Pancreas (tissue), 10 donors: ENCODE data around the gene DUSP11. TPM values are rescaled to one million over a fixed set of nuclear protein-coding genes. Genes with fewer than 3 reads are reported as not detected.
A peak's percentile ranks its signal among the peaks of the same experiment; 100 is the strongest.
"Not testable (repeated sequence)": the region's sequence is repeated elsewhere in the genome, so short reads cannot be mapped to it uniquely, and the experiment has no call there.

Experiments used
- ATAC-seq, 4 donors: fragments of 200-7000 bp; cut with Tn5 transposase; one replicate each; pipeline versions ENCODE4 v1.8.0 to v1.9.1; 2020; ENCODE audit warnings: mild to moderate bottlenecking in 4 of 4, moderate library complexity in 4 of 4
- DNase-seq, 6 donors: peaks; one replicate each; pipeline ENCODE4 v3.0.0-alpha.2; 2020
- FAIRE-seq: peaks from 2 replicates; lab custom pipeline; 2012; peaks lifted over from hg19 to GRCh38; lab: Jason Lieb, UNC
- H3K27ac ChIP-seq, 4 donors: fragments of 200-600 bp; sonication (generic); 1 replicate in 3 of 4; 2 replicates in 1 of 4; pipeline versions ENCODE4 v1.5.0 to v1.8.0; 2020
- H3K27me3 ChIP-seq, 4 donors: fragments of 200-600 bp; one replicate each; pipeline ENCODE4 v1.8.0; 2021
- H3K36me3 ChIP-seq, 3 donors: fragments of 200-600 bp; sonication (generic) in 1 of 3; one replicate each; pipeline versions ENCODE4 v1.5.0 to v1.8.0; 2020 to 2021
- H3K4me1 ChIP-seq, 3 donors: fragments of 200-600 bp; one replicate each; pipeline ENCODE4 v1.8.0; 2021
- H3K4me3 ChIP-seq, 4 donors: fragments of 200-600 bp; sonication (generic) in 2 of 4; one replicate each; pipeline versions ENCODE4 v1.5.0 to v1.8.0; 2020 to 2021
- H3K9me3 ChIP-seq, 4 donors: fragments of 200-600 bp; one replicate each; pipeline ENCODE4 v1.8.0; 2021
- WGBS, 2 donors: extraction: QIAGEN DNeasy Blood & Tissue Kit; methylation state at CpG; one replicate each; pipeline ENCODE4 v1.1.7; 2013; 5-methylcytosine and 5-hydroxymethylcytosine counted together
- intact Hi-C, 3 donors: fragments of 100-400 bp; cut with DNase I; formaldehyde crosslinking; loops; one replicate each; pipeline versions ENCODE4 v1.11.1 to v1.14.2; 2022
- polyA plus RNA-seq, 2 donors: library from polyadenylated mRNA; stranded (reverse); fragments of 200-250 nt; gene quantifications; one replicate each; pipeline ENCODE4 v1.2.3, GENCODE V29; 2013
- total RNA-seq, 6 donors: library from RNA; stranded (reverse); fragmentation: NEBNext Ultra II Directional in 4 of 6; extraction: Animal tissue kit (Norgen Biotek cat#: 25700) in 4 of 6; gene quantifications; one replicate each; pipeline versions ENCODE4 v1.2.1 to v1.2.4, GENCODE V29; 2021 to 2023
- TF ChIP-seq, protein P1 (sequence below), 4 donors: fragments of 200-600 bp; sonication (generic) in 3 of 4; IDR thresholded peaks; one replicate each; pipeline versions ENCODE4 v1.5.0 to v1.8.0; 2021; ENCODE audit warnings: antibody characterized with exemption in 4 of 4
- donor health status: healthy with polysubstance abuse.
- donor health status: DM: no; HTN: no; CAD: no; lungs with moderate emphysema.
- donor health status: DM: no; HTN: no; CAD: no.
- donor health status: control.
- donor health status: control.
- donor health status: Bipolar disorder and iron deficiency.
- donor health status: DM: yes; HTN: yes; CAD: no.
- donor health status: DM: no; HTN: no; CAD: no.
- donor health status: DM: no; HTN: no; CAD: no.
- donor health status: DM: yes; HTN: yes; CAD: no.

The DUSP11 gene
- total and polyA plus RNA-seq, 8 donors, result 4.7 to 12.1 (median 7.6) TPM

DNA sequence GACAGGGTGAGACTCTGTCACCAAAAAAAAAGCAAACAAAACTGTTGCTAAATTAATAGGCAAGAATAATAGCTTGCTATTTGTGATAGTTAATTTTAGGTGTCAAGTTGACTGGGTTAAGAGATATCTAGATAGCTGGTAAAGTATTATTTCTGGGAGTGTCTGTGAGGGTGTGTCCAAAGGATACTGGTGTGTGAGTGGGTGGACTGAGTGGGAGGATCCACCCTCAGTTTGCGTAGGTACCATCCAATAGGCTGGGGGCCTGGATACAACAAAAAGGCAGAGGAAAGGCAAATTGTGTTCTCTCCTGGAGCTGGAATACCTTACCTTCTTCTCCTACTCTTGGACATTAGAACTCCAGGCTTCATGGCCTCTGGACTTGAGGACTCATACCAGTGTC, 15.0 kb downstream of the DUSP11 start:
- no peaks in the 10 kb centered on the region for H3K4me1 ChIP-seq
- no peak overlapping the region for H3K4me3 ChIP-seq
- H3K36me3 ChIP-seq, result peaks cover 4 to 54% (median 18%) of the 10 kb centered on the region in 3 donors
- no peaks in the 10 kb centered on the region for H3K9me3 ChIP-seq
- ATAC-seq, result no peak
- H3K27ac ChIP-seq, result no peak overlapping the region
- no peak for DNase-seq
- TF ChIP-seq, protein P1, sequence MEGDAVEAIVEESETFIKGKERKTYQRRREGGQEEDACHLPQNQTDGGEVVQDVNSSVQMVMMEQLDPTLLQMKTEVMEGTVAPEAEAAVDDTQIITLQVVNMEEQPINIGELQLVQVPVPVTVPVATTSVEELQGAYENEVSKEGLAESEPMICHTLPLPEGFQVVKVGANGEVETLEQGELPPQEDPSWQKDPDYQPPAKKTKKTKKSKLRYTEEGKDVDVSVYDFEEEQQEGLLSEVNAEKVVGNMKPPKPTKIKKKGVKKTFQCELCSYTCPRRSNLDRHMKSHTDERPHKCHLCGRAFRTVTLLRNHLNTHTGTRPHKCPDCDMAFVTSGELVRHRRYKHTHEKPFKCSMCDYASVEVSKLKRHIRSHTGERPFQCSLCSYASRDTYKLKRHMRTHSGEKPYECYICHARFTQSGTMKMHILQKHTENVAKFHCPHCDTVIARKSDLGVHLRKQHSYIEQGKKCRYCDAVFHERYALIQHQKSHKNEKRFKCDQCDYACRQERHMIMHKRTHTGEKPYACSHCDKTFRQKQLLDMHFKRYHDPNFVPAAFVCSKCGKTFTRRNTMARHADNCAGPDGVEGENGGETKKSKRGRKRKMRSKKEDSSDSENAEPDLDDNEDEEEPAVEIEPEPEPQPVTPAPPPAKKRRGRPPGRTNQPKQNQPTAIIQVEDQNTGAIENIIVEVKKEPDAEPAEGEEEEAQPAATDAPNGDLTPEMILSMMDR (IDR thresholded peaks at IDR 0.05), result no peak
- intact Hi-C loops, result no loop called here
- FAIRE-seq, result no peak
- 97 to 100% methylated on average over 1 of the region's 1 CpG for WGBS, 2 donors
- H3K27me3 ChIP-seq, result no peaks in the 10 kb centered on the region

GRCh38 chr2:73762571-73762970, 17.3 kb downstream of the DUSP11 start:
- ATAC-seq, result no peak
- no peak for DNase-seq
- no peak overlapping the region for H3K27ac ChIP-seq
- no peaks in the 10 kb centered on the region for H3K27me3 ChIP-seq
- 79% methylated on average over 1 of the region's 1 CpG for WGBS, 2 donors
- H3K4me3 ChIP-seq, result no peak overlapping the region
- intact Hi-C loops, result no loop called here
- TF ChIP-seq, protein P1 (IDR thresholded peaks at IDR 0.05), result no peak
- no peak for FAIRE-seq
- H3K36me3 ChIP-seq, result peaks cover 0 to 37% (median 13%) of the 10 kb centered on the region in 3 donors
- no peaks in the 10 kb centered on the region for H3K9me3 ChIP-seq
- H3K4me1 ChIP-seq, result no peaks in the 10 kb centered on the region

DNA sequence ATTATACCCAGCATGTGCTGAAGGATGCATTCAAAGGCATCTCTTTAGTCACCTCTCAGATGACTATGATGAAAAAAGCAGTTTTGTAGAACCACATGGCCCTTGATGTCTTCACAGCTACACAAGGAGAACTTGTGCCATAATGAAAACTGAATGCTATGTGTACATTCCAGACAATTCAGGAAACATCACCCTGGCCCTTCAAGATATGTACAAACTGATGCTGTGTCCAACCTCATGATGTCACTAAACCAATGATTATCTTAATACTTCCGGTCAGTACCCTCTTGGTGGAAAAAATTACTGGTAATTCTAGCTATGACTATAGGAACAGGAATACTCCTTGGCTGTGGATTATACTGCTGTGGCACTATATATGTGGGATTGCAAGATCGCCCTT, 20.0 kb downstream of the DUSP11 start:
- no peak overlapping the region for H3K4me3 ChIP-seq
- intact Hi-C loops, result no loop called here
- H3K27me3 ChIP-seq, result no peaks in the 10 kb centered on the region
- no peak for DNase-seq
- WGBS, 2 donors, result 96 to 100% methylated on average over 2 of the region's 2 CpGs
- no peak for ATAC-seq
- peaks cover 0 to 19% (median 11%) of the 10 kb centered on the region in 3 donors for H3K36me3 ChIP-seq
- H3K9me3 ChIP-seq, result no peaks in the 10 kb centered on the region
- no peak for FAIRE-seq
- H3K27ac ChIP-seq, result no peak overlapping the region
- TF ChIP-seq, protein P1 (IDR thresholded peaks at IDR 0.05), result no peak
- H3K4me1 ChIP-seq, result no peaks in the 10 kb centered on the region

DNA sequence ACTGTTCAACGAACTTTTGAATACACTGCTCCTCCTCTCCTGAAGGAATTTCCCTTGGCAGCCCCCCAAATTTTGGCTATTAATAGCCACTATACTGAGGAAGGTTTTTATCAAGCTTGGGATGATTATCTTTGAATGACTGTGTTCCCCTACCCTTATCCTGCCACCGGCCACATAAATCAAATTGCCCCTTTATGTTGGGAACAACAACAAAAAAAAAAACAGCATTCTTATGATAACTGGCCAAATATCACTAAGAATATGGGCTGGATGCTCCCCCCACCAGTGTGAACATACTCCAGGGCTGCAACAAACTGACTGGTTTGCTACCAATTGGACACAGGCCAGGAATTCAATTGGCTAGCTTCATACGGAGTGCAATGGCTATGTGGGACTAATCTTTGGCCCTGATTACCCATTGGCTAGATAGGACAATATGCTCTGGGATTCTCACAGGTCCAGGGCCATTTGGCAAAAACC, 20.6 kb downstream of the DUSP11 start:
- no peaks in the 10 kb centered on the region for H3K9me3 ChIP-seq
- H3K4me3 ChIP-seq, result no peak overlapping the region
- no peaks in the 10 kb centered on the region for H3K4me1 ChIP-seq
- H3K36me3 ChIP-seq, result peaks cover 0 to 17% (median 5%) of the 10 kb centered on the region in 3 donors
- intact Hi-C loops, result no loop called here
- WGBS, 2 donors, result 6 to 8% methylated on average over 3 of the region's 3 CpGs
- no peak for DNase-seq
- peak in 2 of 4 donors; percentile 46 to 47 for ATAC-seq
- no peaks in the 10 kb centered on the region for H3K27me3 ChIP-seq
- TF ChIP-seq, protein P1 (IDR thresholded peaks at IDR 0.05), result no peak
- H3K27ac ChIP-seq, result no peak overlapping the region
- no peak for FAIRE-seq

GRCh38 chr2:73754332-73754731, 25.6 kb downstream of the DUSP11 start:
- FAIRE-seq, H3K36me3 ChIP-seq, intact Hi-C loops, H3K27ac ChIP-seq, H3K4me3 ChIP-seq, H3K4me1 ChIP-seq, DNase-seq, H3K27me3 ChIP-seq, H3K9me3 ChIP-seq, ATAC-seq: not testable (repeated sequence)
- WGBS, 2 donors, result 87 to 95% methylated on average over 7 of the region's 7 CpGs
